MM.1S (cell line): Measurements from ENCODE around the gene RPAIN.

Experiments
- DNase-seq: peaks from one replicate; pipeline ENCODE4 v3.0.0-alpha.2; 2015
- H2AFZ ChIP-seq: fragments of 300-600 bp; sonication (generic); 2 replicates; pipeline ENCODE4 v1.6.0; 2016; ENCODE audit warnings: antibody characterized with exemption, low read length
- H3F3A ChIP-seq: fragments of 300-600 bp; sonication (generic); 2 replicates; pipeline ENCODE4 v1.6.1; 2016; ENCODE audit warnings: mild to moderate bottlenecking, antibody characterized with exemption, low read length, moderate library complexity, mixed read lengths; ENCODE audit not compliant: insufficient read depth
- H3K27ac ChIP-seq: fragments of 300-600 bp; sonication (generic); 2 replicates; pipeline ENCODE4 v1.5.1; 2016; ENCODE audit warnings: mild to moderate bottlenecking, low read length
- H3K27me3 ChIP-seq: fragments of 300-600 bp; sonication (generic); replicated peaks from 2 replicates; pipeline ENCODE4 v1.6.0; 2016; ENCODE audit warnings: low read length; ENCODE audit not compliant: insufficient read depth
- H3K36me3 ChIP-seq: fragments of 300-600 bp; sonication (generic); replicated peaks from 2 replicates; pipeline ENCODE4 v1.6.1; 2016; ENCODE audit warnings: mild to moderate bottlenecking, low read length, mixed read lengths; ENCODE audit not compliant: insufficient read depth
- H3K4me1 ChIP-seq: fragments of 300-600 bp; sonication (generic); 2 replicates; pipeline ENCODE4 v1.6.1; 2016; ENCODE audit warnings: low read length, mixed read lengths
- H3K4me2 ChIP-seq: fragments of 300-600 bp; sonication (generic); 2 replicates; pipeline ENCODE4 v1.6.0; 2016; ENCODE audit warnings: low read depth, low read length
- H3K4me3 ChIP-seq: fragments of 300-600 bp; sonication (generic); 2 replicates; pipeline ENCODE4 v1.5.1; 2016; ENCODE audit warnings: low read length, mixed read lengths
- H3K79me2 ChIP-seq: fragments of 300-600 bp; sonication (generic); 2 replicates; pipeline ENCODE4 v1.6.1; 2016; ENCODE audit warnings: mixed run types, low read length, mixed read lengths
- H3K9ac ChIP-seq: fragments of 300-600 bp; sonication (generic); 2 replicates; pipeline ENCODE4 v1.6.1; 2016; ENCODE audit warnings: low read length, mixed read lengths
- H3K9me2 ChIP-seq: fragments of 300-600 bp; sonication (generic); replicated peaks from 2 replicates; pipeline ENCODE4 v1.6.1; 2016; ENCODE audit warnings: mild to moderate bottlenecking, low read length, mixed read lengths; ENCODE audit not compliant: insufficient read depth
- H3K9me3 ChIP-seq: fragments of 300-600 bp; sonication (generic); replicated peaks from 2 replicates; pipeline ENCODE4 v1.6.1; 2016; ENCODE audit warnings: mild to moderate bottlenecking, low read length, mixed read lengths; ENCODE audit not compliant: insufficient read depth
- H4K20me1 ChIP-seq: fragments of 300-600 bp; sonication (generic); 2 replicates; pipeline ENCODE4 v1.6.1; 2016; ENCODE audit warnings: mild to moderate bottlenecking, low read length, moderate library complexity, mixed read lengths; ENCODE audit not compliant: insufficient read depth
- CTCF ChIP-seq: fragments of 300-600 bp; sonication (generic); IDR thresholded peaks from 2 replicates; pipeline ENCODE4 v1.5.1; 2016; ENCODE audit warnings: antibody characterized with exemption, low read length, mixed read lengths
- EZH2 ChIP-seq: fragments of 300-600 bp; sonication (generic); optimal IDR thresholded peaks from 2 replicates; pipeline ENCODE3; 2017; ENCODE audit warnings: low read depth, mild to moderate bottlenecking, antibody characterized with exemption, low read length, mixed read lengths
- EZH2phosphoT487 ChIP-seq: fragments of 300-600 bp; sonication (generic); IDR thresholded peaks from 2 replicates; pipeline ENCODE4 v1.6.1; 2018; ENCODE audit warnings: antibody characterized with exemption, low read length

The RPAIN gene

GRCh38 chr17:5437721-5438317 is 17.8 kb downstream of the RPAIN start:
- H3K27ac ChIP-seq, result no peak overlapping the region
- H3K9ac ChIP-seq, result peak overlapping the region; percentile 74
- no peak overlapping the region for H2AFZ ChIP-seq
- peaks cover 16% of the 10 kb centered on the region for H3K36me3 ChIP-seq
- peaks cover 10% of the 10 kb centered on the region for H3K4me1 ChIP-seq
- no peaks in the 10 kb centered on the region for H3K9me2 ChIP-seq
- no peaks in the 10 kb centered on the region for H3K9me3 ChIP-seq
- H3K4me2 ChIP-seq, result peak overlapping the region; percentile 80
- DNase-seq, result no peak
- peak overlapping the region; percentile 76 for H3K4me3 ChIP-seq
- H3K79me2 ChIP-seq, result peaks cover 54% of the 10 kb centered on the region
- H4K20me1 ChIP-seq, result no peaks in the 10 kb centered on the region
- no peaks in the 10 kb centered on the region for H3K27me3 ChIP-seq
- H3F3A ChIP-seq, result peaks cover 10% of the 10 kb centered on the region
- TF ChIP-seq EZH2 (no peak), CTCF (no peak), EZH2phosphoT487 (no peak)

GRCh38 chr17:5438716-5439445 is 18.9 kb downstream of the RPAIN start, which contains the start of gene C1QBP:
TSS of gene C1QBP (minus strand) at chr17:5439155. CDS start at chr17:5439073, 82 bp downstream.
- peaks cover 2% of the 10 kb centered on the region for H3F3A ChIP-seq
- peak within 1 kb of the TSS; percentile 74 for H3K9ac ChIP-seq
- H3K79me2 ChIP-seq, result peaks cover 51% of the 10 kb centered on the region
- peak within 1 kb of the TSS; percentile 50; the same call in 1 of the 2 replicates for H3K27ac ChIP-seq
- H4K20me1 ChIP-seq, result no peaks in the 10 kb centered on the region
- H3K4me2 ChIP-seq, result peak within 1 kb of the TSS; percentile 80
- H3K36me3 ChIP-seq, result peaks cover 7% of the 10 kb centered on the region
- H3K27me3 ChIP-seq, result no peaks in the 10 kb centered on the region
- TF ChIP-seq CTCF (peak; percentile 96), EZH2 (no peak), EZH2phosphoT487 (no peak)
- H3K9me3 ChIP-seq, result no peaks in the 10 kb centered on the region
- H3K4me1 ChIP-seq, result peaks cover 10% of the 10 kb centered on the region
- peak within 1 kb of the TSS; percentile 80 for H2AFZ ChIP-seq
- H3K4me3 ChIP-seq, result peak within 1 kb of the TSS; percentile 76
- H3K9me2 ChIP-seq, result no peaks in the 10 kb centered on the region
- peak; percentile 97 for DNase-seq

GRCh38 chr17:5439446-5439764 is 19.4 kb downstream of the RPAIN start:
- Histone ChIP-seq H2AFZ (peak overlapping the region; percentile 80), H3K9me2 (no peaks in the 10 kb centered on the region), H3K4me3 (peak overlapping the region; percentile 42), H3K4me1 (peaks cover 10% of the 10 kb centered on the region), H3K36me3 (peaks cover 10% of the 10 kb centered on the region), H3K79me2 (peaks cover 47% of the 10 kb centered on the region), H3K9me3 (no peaks in the 10 kb centered on the region), H3K9ac (peak overlapping the region; percentile 39; the same call in 1 of the 2 replicates), H3K27ac (peak overlapping the region; percentile 45; the same call in 1 of the 2 replicates), H3K4me2 (peak overlapping the region; percentile 76; the same call in 1 of the 2 replicates), H3K27me3 (no peaks in the 10 kb centered on the region), H3F3A (peaks cover 2% of the 10 kb centered on the region; the same call in 1 of the 2 replicates), H4K20me1 (no peaks in the 10 kb centered on the region)
- no peak for TF ChIP-seq EZH2phosphoT487
- TF ChIP-seq EZH2, result no peak
- TF ChIP-seq CTCF, result no peak; the same call in 1 of the 2 replicates
- no peak for DNase-seq
